ENCODE data around the gene SRPX.

DNA sequence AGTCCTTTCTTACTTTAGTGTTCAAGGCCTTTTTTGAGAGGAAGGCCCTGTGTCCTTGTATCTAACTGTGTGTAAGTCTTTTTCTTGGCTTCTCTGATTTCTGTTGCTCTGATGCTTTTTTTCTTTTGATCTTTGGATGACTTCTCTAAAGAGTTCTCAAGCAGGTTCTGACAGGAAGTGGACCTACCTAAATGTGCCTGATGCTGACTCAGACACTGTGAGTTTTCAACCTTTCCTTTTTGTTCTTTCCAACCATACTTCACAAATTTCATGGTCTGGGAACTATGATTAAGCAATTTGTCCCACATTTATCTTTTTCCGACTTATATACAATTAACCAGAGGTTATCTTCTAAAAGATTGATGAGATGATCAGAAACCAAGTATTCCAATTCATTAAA, 117.8 kb downstream of the SRPX start:
- TF ChIP-seq, protein P1, sequence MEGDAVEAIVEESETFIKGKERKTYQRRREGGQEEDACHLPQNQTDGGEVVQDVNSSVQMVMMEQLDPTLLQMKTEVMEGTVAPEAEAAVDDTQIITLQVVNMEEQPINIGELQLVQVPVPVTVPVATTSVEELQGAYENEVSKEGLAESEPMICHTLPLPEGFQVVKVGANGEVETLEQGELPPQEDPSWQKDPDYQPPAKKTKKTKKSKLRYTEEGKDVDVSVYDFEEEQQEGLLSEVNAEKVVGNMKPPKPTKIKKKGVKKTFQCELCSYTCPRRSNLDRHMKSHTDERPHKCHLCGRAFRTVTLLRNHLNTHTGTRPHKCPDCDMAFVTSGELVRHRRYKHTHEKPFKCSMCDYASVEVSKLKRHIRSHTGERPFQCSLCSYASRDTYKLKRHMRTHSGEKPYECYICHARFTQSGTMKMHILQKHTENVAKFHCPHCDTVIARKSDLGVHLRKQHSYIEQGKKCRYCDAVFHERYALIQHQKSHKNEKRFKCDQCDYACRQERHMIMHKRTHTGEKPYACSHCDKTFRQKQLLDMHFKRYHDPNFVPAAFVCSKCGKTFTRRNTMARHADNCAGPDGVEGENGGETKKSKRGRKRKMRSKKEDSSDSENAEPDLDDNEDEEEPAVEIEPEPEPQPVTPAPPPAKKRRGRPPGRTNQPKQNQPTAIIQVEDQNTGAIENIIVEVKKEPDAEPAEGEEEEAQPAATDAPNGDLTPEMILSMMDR (IDR thresholded peaks at IDR 0.05; ENCODE audit: low read depth, low read length) = no peak
- no peak for TF ChIP-seq POLR2A (IDR thresholded peaks at IDR 0.05; ENCODE audit: extremely low read depth, insufficient read length)
- TF ChIP-seq, protein P2, sequence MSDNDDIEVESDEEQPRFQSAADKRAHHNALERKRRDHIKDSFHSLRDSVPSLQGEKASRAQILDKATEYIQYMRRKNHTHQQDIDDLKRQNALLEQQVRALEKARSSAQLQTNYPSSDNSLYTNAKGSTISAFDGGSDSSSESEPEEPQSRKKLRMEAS (IDR thresholded peaks at IDR 0.05; ENCODE audit: low read depth, low read length) = no peak

All from NB4 (cell line).